HepG2 (cell line): ENCODE results near the gene MRPL20. TPM values are rescaled to one million over a fixed set of nuclear protein-coding genes. Genes with fewer than 3 reads are reported as not detected.

Experiments used
- CBX1 ChIP-seq: IDR thresholded peaks from one replicate; pipeline ENCODE4 v1.6.1; 2016; ENCODE audit warnings: antibody characterized with exemption, low read depth
- CBX5 ChIP-seq: sonication (generic); formaldehyde crosslinking; IDR thresholded peaks from 2 replicates; pipeline ENCODE4 v1.4.0; 2020; ENCODE audit warnings: missing genetic modification reagents, borderline replicate concordance
- DBP ChIP-seq: sonication (generic); formaldehyde crosslinking; IDR thresholded peaks from 2 replicates; pipeline ENCODE4 v1.4.0; 2020; ENCODE audit warnings: missing genetic modification reagents; ENCODE audit errors: not compliant biosample characterization
- FOXP1 ChIP-seq, 2 experiments: fragments of 450-650 bp in 1 of 2; IDR thresholded peaks; 2 replicates each; pipeline ENCODE4 v1.6.1; 2017 to 2018; ENCODE audit warnings: antibody characterized with exemption in 1 of 2
- GLMP ChIP-seq: sonication (generic); formaldehyde crosslinking; IDR thresholded peaks from 2 replicates; pipeline ENCODE4 v1.9.0; 2021; ENCODE audit warnings: missing genetic modification reagents, mild to moderate bottlenecking, borderline replicate concordance
- IRF2 ChIP-seq: IDR thresholded peaks from 2 replicates; pipeline ENCODE4 v1.6.1; 2018; ENCODE audit warnings: missing genetic modification reagents, missing compliant biosample characterization
- MLXIP ChIP-seq: sonication (generic); formaldehyde crosslinking; IDR thresholded peaks from 2 replicates; pipeline ENCODE4 v1.9.0; 2021; ENCODE audit warnings: missing genetic modification reagents, borderline replicate concordance
- MYPOP ChIP-seq: sonication (generic); formaldehyde crosslinking; IDR thresholded peaks from 2 replicates; pipeline ENCODE4 v1.8.1; 2023; ENCODE audit warnings: mild to moderate bottlenecking, moderate library complexity, missing genetic modification reagents
- NRL ChIP-seq: sonication (generic); formaldehyde crosslinking; IDR thresholded peaks from 2 replicates; pipeline ENCODE4 v1.5.0; 2020; ENCODE audit warnings: missing genetic modification reagents, mild to moderate bottlenecking, moderate library complexity, borderline replicate concordance
- SNAPC4 ChIP-seq: sonication (generic); formaldehyde crosslinking; IDR thresholded peaks from 2 replicates; pipeline ENCODE4 v1.4.0; 2020; ENCODE audit warnings: mild to moderate bottlenecking, missing genetic modification reagents
- STAT5B ChIP-seq: sonication (generic); formaldehyde crosslinking; IDR thresholded peaks from 2 replicates; pipeline ENCODE4 v1.4.0; 2020; ENCODE audit warnings: missing genetic modification reagents
- ZFP91 ChIP-seq: sonication (generic); formaldehyde crosslinking; IDR thresholded peaks from 2 replicates; pipeline ENCODE4 v1.9.0; 2022; ENCODE audit warnings: missing genetic modification reagents, mild to moderate bottlenecking, borderline replicate concordance
- ZNF747 ChIP-seq: sonication (generic); formaldehyde crosslinking; IDR thresholded peaks from 2 replicates; pipeline ENCODE4 v1.8.1; 2023; ENCODE audit warnings: missing genetic modification reagents, mild to moderate bottlenecking, borderline replicate concordance
- polyA plus RNA-seq, 8 experiments: library from polyadenylated mRNA; depleted of rRNA in 3 of 8; stranded (reverse) in 7 of 8; unstranded in 1 of 8; fragments of >200 nt; fragmentation: Illumina TruSeq in 4 of 8; extraction: Trizol in 4 of 8; gene quantifications; 2 replicates each; pipeline versions ENCODE4 v1.2.1 to v1.2.3, GENCODE V29; 2011 to 2016; ENCODE audit warnings: low read depth in 4 of 8, missing spikeins in 1 of 8, mixed read lengths in 1 of 8; ENCODE audit not compliant: insufficient read depth in 1 of 8
- total RNA-seq, 5 experiments: library from RNA; depleted of rRNA; stranded (reverse); fragments of >200 nt; fragmentation: Illumina TruSeq; extraction: Trizol; gene quantifications; 2 replicates each; pipeline ENCODE4 v1.2.3, GENCODE V29; 2016; ENCODE audit warnings: low read depth in 1 of 5

The MRPL20 gene
- total and polyA plus RNA-seq, 2 of the 13 experiments (the other 11 are each of a cell fraction or from before 2014, with no cell fraction given), result 59.2 to 127 TPM

- TF ChIP-seq CBX1 (no peak), SNAPC4 (CRISPR knock-in tag) (no peak), STAT5B (no peak), DBP (CRISPR knock-in tag) (no peak), IRF2 (CRISPR knock-in tag) (no peak), NRL (CRISPR knock-in tag) (no peak), FOXP1 (IDR thresholded peaks at IDR 0.05) (no peak), FOXP1 (CRISPR knock-in tag; IDR thresholded peaks at IDR 0.05) (no peak; the same call in 1 of the 2 replicates), MYPOP (CRISPR knock-in tag) (peak; percentile 68; the same call in 1 of the 2 replicates), ZFP91 (CRISPR knock-in tag) (peak; percentile 82; the same call in 1 of the 2 replicates), ZNF747 (CRISPR knock-in tag) (no peak), MLXIP (no peak), GLMP (no peak), CBX5 (CRISPR knock-in tag) (peak; percentile 44; the same call in 1 of the 2 replicates)
Observed at GRCh38 chr1:1421147-1421906, 14.2 kb upstream of the MRPL20 start, which contains the start of gene ANKRD65 (continued).
